GM18909 (cell line): ENCODE data around the gene ALG5.

Experiments used
- ATAC-seq: cut with Tn5 transposase; IDR thresholded peaks from one replicate; pipeline ENCODE4 v1.9.1; 2021; ENCODE audit warnings: mild to moderate bottlenecking; ENCODE audit not compliant: unreplicated experiment, poor library complexity

ALG5 gene

DNA sequence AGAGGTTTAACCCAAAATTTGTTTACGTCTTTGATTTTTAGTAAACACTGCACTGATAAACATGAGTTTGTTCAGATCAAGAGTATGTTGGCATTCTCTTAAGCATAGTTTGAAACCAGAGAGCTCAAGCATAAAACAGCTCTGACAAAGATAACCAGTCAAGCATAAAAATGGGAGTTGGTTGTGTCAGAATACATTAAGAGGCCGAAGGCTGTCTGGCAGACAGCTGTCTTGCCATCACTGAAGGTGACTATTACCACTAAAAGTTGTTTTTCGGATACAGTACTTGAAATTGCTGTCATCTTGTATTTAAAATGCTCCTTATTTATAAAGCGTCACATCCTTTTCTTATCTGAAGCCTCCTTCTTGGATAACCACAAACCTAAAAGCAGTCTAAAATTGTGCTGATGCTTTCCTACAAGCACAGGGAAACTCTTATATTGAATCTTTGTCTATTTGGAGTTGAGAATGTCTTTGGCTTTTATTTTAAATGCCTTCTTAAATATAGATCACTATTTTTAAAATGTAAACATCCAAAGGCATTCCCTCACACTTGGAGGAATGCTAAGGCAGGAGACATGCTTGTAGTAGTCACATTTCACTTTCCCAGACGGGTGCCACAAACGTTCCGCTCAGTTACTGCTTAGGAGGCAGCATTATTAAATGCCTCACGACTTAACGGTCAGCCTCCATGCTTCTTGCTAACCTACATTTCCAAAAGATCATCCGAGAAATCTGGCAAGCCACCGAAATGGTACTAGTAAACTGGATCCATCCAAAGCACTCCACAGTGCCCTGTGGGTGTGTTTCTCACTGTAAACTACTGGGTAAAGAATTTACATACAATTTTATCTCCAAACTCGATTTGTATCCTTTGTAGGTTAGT lies 80.7 kb downstream of the ALG5 start:
- ATAC-seq, result no peak

DNA sequence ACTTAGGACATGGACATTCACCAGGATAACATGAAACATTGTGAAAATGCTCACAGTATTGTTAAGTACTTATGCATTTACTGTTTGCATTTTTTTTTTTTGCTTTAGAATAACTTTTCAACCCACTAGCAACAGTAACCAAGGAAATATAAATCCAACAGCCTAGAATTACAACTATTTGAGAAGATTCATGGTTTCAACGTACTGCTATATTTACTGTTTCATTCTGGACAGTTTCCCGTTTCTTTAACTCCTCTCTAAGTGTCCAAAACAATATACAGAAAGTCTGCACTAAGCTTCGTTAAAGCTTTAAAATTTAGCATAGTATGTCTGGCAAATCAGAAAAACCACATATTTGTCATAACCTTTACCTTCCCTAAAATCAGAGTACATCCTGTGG lies 81.8 kb downstream of the ALG5 start:
- no peak for ATAC-seq

DNA sequence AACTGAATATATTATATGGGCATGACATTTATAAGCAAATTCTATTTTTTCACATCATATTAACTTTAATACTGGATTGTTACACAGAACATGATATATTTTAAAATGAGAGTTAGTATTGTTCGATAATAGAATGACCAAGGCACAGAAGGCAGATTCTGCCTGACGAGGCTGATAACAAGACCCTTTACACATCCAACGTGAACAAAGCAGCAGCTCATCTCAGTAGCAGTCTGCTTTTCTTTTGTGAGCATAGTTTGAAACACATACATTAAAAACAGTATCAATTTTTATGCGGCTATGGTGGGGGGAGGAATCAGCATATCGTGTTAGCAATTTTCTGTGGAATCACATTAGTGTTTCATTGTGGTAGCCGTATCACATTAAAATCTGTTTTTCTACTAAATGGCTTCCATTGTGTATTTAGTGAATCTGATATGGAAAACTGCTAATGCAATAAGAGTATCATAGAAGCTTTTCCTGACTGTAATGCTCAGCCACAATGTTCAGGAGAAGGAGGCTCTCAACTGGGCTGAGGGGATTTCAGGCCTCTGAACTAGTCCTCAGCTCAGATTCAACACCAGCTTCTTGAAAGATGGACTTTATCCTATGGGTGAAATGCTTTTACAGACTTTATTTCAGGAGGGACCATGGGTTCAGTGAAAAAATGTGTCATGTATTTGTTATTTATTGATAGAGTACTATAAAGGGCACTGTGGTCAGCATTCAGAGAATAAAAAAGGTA lies 83.1 kb downstream of the ALG5 start:
- ATAC-seq, result no peak

DNA sequence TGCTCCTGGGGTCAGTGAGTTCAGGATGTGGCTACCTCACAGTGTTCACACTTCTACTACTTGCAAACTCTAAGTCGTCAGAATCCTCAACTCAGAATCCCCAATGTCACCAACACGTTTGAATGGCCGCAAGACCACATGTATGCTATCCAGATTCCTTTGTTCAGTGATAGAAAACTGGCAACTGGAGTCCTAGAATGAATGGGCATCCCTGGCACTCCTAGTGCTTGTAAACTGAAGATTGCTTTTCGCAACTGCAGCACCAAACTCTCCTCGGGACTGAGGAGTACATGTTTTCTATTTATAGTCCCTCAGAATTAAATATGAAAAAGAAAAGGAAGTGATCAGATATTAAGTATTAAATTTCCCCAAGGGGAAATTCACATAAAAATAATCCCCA lies 84.0 kb downstream of the ALG5 start:
- no peak for ATAC-seq

DNA sequence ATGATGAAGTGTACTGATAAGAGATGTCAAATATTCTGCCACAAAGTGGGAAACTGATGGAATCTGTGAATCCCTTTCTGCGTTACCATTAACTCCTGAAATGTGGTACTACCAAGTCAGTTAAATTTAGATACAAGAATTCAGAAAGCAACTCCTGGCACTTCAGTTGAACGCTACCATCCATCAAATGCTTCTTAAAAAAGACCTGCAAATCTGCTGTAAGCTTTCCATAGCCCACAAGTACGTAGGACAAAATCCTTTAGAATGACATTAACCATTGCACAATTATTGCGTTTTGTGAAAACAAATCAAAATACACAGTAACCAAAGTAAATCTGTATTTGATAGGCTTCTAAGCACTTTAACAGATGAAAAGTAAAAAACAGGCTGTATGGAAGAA lies 84.5 kb downstream of the ALG5 start:
- ATAC-seq, result no peak

DNA sequence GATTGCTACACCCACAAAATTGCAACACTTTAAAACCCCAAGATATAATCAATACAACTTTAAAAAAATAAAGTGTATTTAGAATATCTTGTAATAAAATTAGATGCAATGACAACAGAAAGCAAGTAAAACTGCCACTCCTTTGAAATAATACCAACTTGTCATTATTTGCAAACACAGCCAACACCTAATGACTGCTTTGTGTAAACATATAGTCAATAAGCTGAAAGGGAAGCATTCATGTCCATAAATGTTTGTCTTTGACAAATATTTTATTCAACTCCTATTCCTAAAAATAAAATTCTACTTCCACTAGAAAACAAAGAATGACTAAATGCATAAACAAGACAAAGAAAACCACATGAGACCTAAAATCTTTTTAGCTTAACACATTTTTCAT lies 85.7 kb downstream of the ALG5 start:
- no peak for ATAC-seq

DNA sequence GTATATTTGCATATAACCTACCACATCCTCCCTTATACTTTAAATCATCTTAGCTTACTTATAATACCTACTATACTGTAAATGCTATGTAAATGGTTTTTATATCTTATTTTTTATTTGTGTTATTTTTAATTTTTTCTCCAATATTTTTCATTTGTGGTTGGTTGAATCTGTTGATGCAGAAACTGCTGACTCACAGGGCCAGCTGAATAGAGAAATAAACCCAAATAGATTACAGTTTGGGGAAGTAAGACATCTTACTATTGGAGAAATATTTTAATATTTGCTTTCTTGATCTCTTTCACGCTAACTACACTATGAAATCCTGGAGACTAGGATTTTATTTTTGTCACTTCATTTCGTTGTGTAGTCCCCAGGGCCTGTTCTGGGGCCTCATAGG lies 86.2 kb downstream of the ALG5 start:
- no peak for ATAC-seq

DNA sequence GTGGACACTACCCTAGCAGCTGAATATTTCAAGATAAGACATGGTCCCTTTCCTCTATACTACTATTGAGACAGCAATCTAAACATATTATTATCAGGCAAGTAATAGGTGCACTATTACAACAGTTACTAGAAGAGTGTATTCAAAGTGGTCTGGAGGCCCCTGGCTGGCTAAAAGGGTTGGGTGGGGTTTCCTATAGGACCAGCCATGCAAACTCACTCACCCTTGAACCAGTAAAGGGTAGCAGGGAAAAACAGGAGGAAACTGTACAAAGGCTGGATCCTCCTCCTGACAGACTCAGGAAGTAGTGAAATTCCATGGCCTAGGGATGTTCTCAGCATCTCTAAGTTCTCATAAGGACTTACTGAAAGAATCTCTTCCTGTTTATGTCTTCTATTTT lies 86.8 kb downstream of the ALG5 start:
- no peak for ATAC-seq

DNA sequence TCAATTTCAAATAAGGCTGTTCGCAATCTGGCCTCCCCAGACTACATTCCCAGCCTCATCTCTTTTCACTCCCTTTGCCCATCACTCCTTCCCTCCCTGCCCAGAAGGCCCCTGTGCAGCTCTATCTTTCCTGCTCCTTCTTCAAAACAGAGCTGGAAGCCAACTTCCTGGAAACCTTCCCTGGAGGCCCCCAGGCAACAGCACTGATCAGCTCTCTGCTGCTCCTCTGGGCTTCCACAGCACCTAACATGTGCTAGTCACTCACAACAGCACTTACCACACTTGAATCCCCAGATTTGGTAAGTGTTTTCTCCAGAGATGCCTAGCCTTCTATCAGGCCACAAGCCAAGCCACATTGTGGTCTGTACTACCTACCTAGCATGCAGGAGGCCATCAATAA lies 88.6 kb downstream of the ALG5 start:
- ATAC-seq, result no peak

DNA sequence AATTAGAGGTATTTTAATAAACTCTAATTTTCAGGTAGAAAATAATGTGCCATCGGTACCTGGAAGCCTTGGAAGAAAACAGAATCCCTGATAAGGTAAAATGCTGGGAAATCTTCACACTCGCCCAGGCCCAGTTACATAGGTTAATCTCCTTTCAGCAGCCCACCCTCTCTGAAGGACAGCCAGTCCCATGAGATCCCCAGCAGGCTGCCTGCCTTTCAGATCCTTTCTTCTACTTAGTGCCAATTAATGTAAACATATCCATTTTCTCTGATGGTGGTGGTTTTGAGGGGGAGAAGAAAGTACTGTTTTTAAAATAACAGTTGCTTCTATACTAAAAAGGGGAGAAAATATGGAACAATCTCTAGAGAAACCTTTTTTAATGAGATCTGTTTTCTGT lies 91.3 kb downstream of the ALG5 start:
- no peak for ATAC-seq

DNA sequence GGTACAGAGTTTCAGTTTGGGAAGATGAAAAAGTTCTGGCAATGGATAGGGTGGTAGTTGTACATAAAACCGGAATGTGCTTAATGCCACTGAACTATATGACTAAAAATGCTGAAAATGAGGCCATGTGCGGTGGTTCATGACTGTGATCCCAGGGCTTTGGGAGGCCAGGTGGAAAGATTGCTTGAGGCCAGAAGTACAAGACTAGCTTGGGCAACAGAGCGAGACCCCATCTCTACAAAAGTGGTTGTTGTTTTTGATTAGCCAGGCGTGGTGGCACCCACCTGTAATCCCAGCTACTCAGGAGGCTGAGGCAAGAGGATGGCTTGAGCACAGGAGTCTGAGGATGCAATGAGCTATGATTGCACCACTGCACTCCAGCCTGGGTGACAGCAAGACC lies 91.9 kb downstream of the ALG5 start:
- ATAC-seq, result no peak

DNA sequence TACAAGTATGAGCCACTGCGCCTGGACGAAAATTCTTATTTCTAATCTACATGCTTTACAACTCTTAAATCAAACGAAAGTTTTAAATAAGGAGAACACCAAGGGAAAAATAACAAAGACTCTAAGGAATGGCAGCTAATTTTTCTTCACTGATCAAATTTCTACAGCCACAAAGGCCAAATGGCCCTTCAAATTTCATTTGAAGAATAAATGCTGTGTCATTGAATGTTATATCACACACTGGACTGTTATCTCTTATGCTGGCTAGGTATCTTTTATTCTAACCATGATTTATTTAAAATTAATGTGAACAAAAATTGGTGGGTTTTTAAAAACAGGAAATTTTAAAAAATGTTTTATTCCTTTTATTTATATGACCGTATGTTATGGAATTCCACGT lies 93.2 kb downstream of the ALG5 start:
- ATAC-seq, result no peak

DNA sequence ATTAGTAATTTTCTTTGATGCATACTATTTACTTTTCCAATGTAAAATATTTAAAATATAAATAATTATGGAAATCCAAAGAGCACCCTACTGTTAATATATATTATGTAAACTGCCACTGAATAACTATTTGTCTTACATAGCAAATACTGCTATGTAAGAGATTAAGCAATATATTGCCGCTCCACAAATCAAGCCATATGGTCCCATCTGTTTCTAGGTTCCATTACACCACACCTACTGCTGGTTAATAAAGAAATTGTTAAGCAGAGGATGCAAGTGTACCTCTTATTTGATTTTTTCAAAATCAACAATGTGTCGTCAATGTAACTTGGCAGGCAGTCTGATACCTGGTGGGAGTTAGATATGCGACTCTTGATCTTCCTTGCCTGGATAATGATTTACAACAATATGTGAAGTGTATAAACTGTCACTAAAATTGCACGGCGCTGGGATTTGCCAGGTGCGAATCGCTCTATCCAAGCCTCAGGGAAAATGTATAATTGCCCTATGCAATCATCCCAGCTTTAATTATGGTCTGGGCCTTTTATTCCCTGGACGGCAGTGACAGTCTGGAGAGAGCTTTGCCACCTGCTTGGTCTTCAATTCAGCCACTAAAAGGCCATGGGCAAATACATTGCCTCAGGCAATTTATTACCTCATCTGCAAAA lies 95.1 kb downstream of the ALG5 start:
- ATAC-seq, result no peak
